GM20431 (cell line): Measurements from ENCODE around the gene GGCT.

Experiments used
- in situ Hi-C: fragments of 300-500 bp; cut with MseI, MboI; formaldehyde crosslinking; loops from one replicate; pipeline ENCODE4 v1.15.0; 2020; ENCODE audit warnings: low sequenced_read_pairs; ENCODE audit not compliant: unreplicated experiment

The GGCT gene

GRCh38 chr7:30465811-30466180 is 38.8 kb downstream of the GGCT start:
- in situ Hi-C loops, result no loop called here

- in situ Hi-C loops, result no loop called here
These were observed 39.4 kb downstream of the GGCT start for GRCh38 chr7:30465046-30465810.

- in situ Hi-C loops, result no loop called here
These were observed 40.4 kb downstream of the GGCT start for GRCh38 chr7:30464231-30464671.

GRCh38 chr7:30463405-30464145 is 41.1 kb downstream of the GGCT start:
- in situ Hi-C loops, result no loop called here

GRCh38 chr7:30462179-30462578 is 42.5 kb downstream of the GGCT start:
- in situ Hi-C loops, result no loop called here

GRCh38 chr7:30460246-30460633 is 44.4 kb downstream of the GGCT start:
- in situ Hi-C loops, result no loop called here

- in situ Hi-C loops, result no loop called here
These were observed 44.9 kb downstream of the GGCT start for GRCh38 chr7:30459591-30460245.

GRCh38 chr7:30458311-30458710 is 46.3 kb downstream of the GGCT start:
- in situ Hi-C loops, result no loop called here

GRCh38 chr7:30453921-30454320 is 50.7 kb downstream of the GGCT start:
- in situ Hi-C loops, result no loop called here

GRCh38 chr7:30453016-30453415 is 51.6 kb downstream of the GGCT start:
- in situ Hi-C loops, result no loop called here

- in situ Hi-C loops, result no loop called here
These were observed 52.2 kb downstream of the GGCT start for GRCh38 chr7:30452280-30452930.

- in situ Hi-C loops, result no loop called here
These were observed 52.9 kb downstream of the GGCT start for GRCh38 chr7:30451539-30452279.

GRCh38 chr7:30450983-30451497 is 53.6 kb downstream of the GGCT start:
- in situ Hi-C loops, result no loop called here

- in situ Hi-C loops, result no loop called here
These were observed 54.2 kb downstream of the GGCT start for GRCh38 chr7:30450240-30450982.

- in situ Hi-C loops, result loop anchor here (25.0 kb wide), 1 partner anchor 286 kb away; no protein-coding TSS in a partner anchor
These were observed 56.0 kb downstream of the GGCT start for GRCh38 chr7:30448461-30449189.

GRCh38 chr7:30447466-30447865 is 57.2 kb downstream of the GGCT start:
- in situ Hi-C loops, result loop anchor here (25.0 kb wide), 1 partner anchor 285 kb away; no protein-coding TSS in a partner anchor
